ENCODE data around the gene UROC1. TPM values are rescaled to one million over a fixed set of nuclear protein-coding genes. Genes with fewer than 3 reads are reported as not detected.

The UROC1 gene
- total RNA-seq, 1 experiment from 2014 or later: not detected

GRCh38 chr3:126509597-126510307, 7.8 kb downstream of the UROC1 start:
- Histone ChIP-seq H3K9me3 (no peaks in the 10 kb centered on the region), H3K27me3 (replicated peaks; ENCODE audit: control insufficient read depth, insufficient read depth, low read length) (no peaks in the 10 kb centered on the region), H3K36me3 (ENCODE audit: control insufficient read depth, insufficient read depth, low read length) (no peaks in the 10 kb centered on the region), H3K4me1 (peaks cover 7% of the 10 kb centered on the region; the same call in 1 of the 2 replicates), H3K4me3 (ENCODE audit: low read depth, low read length) (no peak overlapping the region)
- H3K4me1 Mint-ChIP-seq (ENCODE audit: low read depth, unreplicated experiment): no peaks in the 10 kb centered on the region
- intact Hi-C loops (cut with micrococcal nuclease; ENCODE audit: unreplicated experiment): no loop called here
- no peaks in the 10 kb centered on the region for H3K36me3 Mint-ChIP-seq (ENCODE audit: insufficient read depth, unreplicated experiment)
- no peak overlapping the region for H3K27ac Mint-ChIP-seq (ENCODE audit: unreplicated experiment)
- no peaks in the 10 kb centered on the region for H3K9me3 Mint-ChIP-seq (ENCODE audit: unreplicated experiment)
- no peak overlapping the region for H3K4me3 Mint-ChIP-seq (ENCODE audit: unreplicated experiment)
- TF ChIP-seq, protein P1, sequence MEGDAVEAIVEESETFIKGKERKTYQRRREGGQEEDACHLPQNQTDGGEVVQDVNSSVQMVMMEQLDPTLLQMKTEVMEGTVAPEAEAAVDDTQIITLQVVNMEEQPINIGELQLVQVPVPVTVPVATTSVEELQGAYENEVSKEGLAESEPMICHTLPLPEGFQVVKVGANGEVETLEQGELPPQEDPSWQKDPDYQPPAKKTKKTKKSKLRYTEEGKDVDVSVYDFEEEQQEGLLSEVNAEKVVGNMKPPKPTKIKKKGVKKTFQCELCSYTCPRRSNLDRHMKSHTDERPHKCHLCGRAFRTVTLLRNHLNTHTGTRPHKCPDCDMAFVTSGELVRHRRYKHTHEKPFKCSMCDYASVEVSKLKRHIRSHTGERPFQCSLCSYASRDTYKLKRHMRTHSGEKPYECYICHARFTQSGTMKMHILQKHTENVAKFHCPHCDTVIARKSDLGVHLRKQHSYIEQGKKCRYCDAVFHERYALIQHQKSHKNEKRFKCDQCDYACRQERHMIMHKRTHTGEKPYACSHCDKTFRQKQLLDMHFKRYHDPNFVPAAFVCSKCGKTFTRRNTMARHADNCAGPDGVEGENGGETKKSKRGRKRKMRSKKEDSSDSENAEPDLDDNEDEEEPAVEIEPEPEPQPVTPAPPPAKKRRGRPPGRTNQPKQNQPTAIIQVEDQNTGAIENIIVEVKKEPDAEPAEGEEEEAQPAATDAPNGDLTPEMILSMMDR (IDR thresholded peaks at IDR 0.05; ENCODE audit: insufficient read depth in 1 of 2, low read depth in 1 of 2, low read length in 1 of 2, severe bottlenecking in 1 of 2, unreplicated experiment in 1 of 2): no peak
- no peak for DNase-seq
- BruUV-seq (replicated peaks): no TSS peak
- CTCF ChIA-PET: interaction anchor here (0.6 to 0.7 kb wide), 2 partner anchors 9 to 11 kb away, joined by 3 read pairs; no protein-coding TSS in a partner anchor
- H3K27me3 Mint-ChIP-seq (ENCODE audit: insufficient read depth, unreplicated experiment): peaks cover 5% of the 10 kb centered on the region
- POLR2A ChIA-PET: no interaction called here

DNA sequence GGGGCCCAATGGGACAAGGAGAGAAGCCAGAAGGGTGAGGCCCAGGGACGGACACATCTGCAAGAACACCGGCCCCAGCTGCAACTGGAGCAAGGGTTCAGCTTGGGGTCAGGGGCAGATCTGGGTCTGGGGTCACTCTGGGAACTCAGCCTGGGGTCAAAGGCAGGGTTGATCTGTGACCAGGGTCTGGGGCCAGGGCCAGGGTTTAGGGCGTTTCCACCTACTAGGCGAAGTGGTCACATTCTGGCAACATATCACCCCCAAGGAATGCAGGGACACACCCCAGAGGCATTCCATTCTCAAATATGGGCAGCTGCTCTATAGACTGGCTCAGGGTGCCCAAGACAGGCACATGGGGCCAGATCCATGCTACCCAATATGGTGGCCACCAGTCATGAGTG, 9.0 kb downstream of the UROC1 start:
- Mint-ChIP-seq H3K27ac (ENCODE audit: unreplicated experiment) (no peak overlapping the region), H3K27me3 (ENCODE audit: insufficient read depth, unreplicated experiment) (peaks cover 5% of the 10 kb centered on the region)
- CTCF ChIA-PET: no interaction called here

GRCh38 chr3:126507886-126508285, 9.7 kb downstream of the UROC1 start:
- peaks cover 7% of the 10 kb centered on the region; the same call in 1 of the 2 replicates for H3K4me1 ChIP-seq
- BruUV-seq (replicated peaks): no TSS peak
- no peaks in the 10 kb centered on the region for H3K36me3 Mint-ChIP-seq (ENCODE audit: insufficient read depth, unreplicated experiment)
- TF ChIP-seq, protein P1 (IDR thresholded peaks at IDR 0.05; ENCODE audit: insufficient read depth in 1 of 2, low read depth in 1 of 2, low read length in 1 of 2, severe bottlenecking in 1 of 2, unreplicated experiment in 1 of 2): no peak
- H3K9me3 ChIP-seq: no peaks in the 10 kb centered on the region
- H3K4me3 ChIP-seq (ENCODE audit: low read depth, low read length): no peak overlapping the region
- intact Hi-C loops (cut with micrococcal nuclease; ENCODE audit: unreplicated experiment): no loop called here
- no peaks in the 10 kb centered on the region for H3K27me3 ChIP-seq (replicated peaks; ENCODE audit: control insufficient read depth, insufficient read depth, low read length)
- peaks cover 5% of the 10 kb centered on the region for H3K27me3 Mint-ChIP-seq (ENCODE audit: insufficient read depth, unreplicated experiment)
- DNase-seq: no peak
- ChIA-PET POLR2A (no interaction called here), CTCF (interaction anchor here (1.2 kb wide), 1 partner anchor 11 kb away, joined by 3 read pairs; no protein-coding TSS in a partner anchor)
- no peak overlapping the region for H3K27ac Mint-ChIP-seq (ENCODE audit: unreplicated experiment)
- H3K36me3 ChIP-seq (ENCODE audit: control insufficient read depth, insufficient read depth, low read length): no peaks in the 10 kb centered on the region
- no peak overlapping the region for H3K4me3 Mint-ChIP-seq (ENCODE audit: unreplicated experiment)
- H3K4me1 Mint-ChIP-seq (ENCODE audit: low read depth, unreplicated experiment): no peaks in the 10 kb centered on the region
- H3K9me3 Mint-ChIP-seq (ENCODE audit: unreplicated experiment): no peaks in the 10 kb centered on the region

More for the DNA sequence above, 9.0 kb downstream of the UROC1 start:
- Mint-ChIP-seq H3K4me3 (ENCODE audit: unreplicated experiment) (no peak overlapping the region), H3K9me3 (ENCODE audit: unreplicated experiment) (no peaks in the 10 kb centered on the region), H3K36me3 (ENCODE audit: insufficient read depth, unreplicated experiment) (no peaks in the 10 kb centered on the region), H3K4me1 (ENCODE audit: low read depth, unreplicated experiment) (no peaks in the 10 kb centered on the region)
- TF ChIP-seq, protein P1 (IDR thresholded peaks at IDR 0.05; ENCODE audit: insufficient read depth in 1 of 2, low read depth in 1 of 2, low read length in 1 of 2, severe bottlenecking in 1 of 2, unreplicated experiment in 1 of 2): no peak
- intact Hi-C loops (cut with micrococcal nuclease; ENCODE audit: unreplicated experiment): no loop called here
- Histone ChIP-seq H3K36me3 (ENCODE audit: control insufficient read depth, insufficient read depth, low read length) (no peaks in the 10 kb centered on the region), H3K4me1 (peaks cover 7% of the 10 kb centered on the region; the same call in 1 of the 2 replicates), H3K4me3 (ENCODE audit: low read depth, low read length) (no peak overlapping the region), H3K9me3 (no peaks in the 10 kb centered on the region), H3K27me3 (replicated peaks; ENCODE audit: control insufficient read depth, insufficient read depth, low read length) (no peaks in the 10 kb centered on the region)
- POLR2A ChIA-PET: no interaction called here
- no TSS peak for BruUV-seq (replicated peaks)
- DNase-seq: no peak

All from Caco-2 (cell line).